ENCODE results near the gene TSPOAP1. TPM values are rescaled to one million over a fixed set of nuclear protein-coding genes. Genes with fewer than 3 reads are reported as not detected.
A peak's percentile ranks its signal among the peaks of the same experiment; 100 is the strongest.

Gene TSPOAP1
- polyA plus RNA-seq, 6 donors from 2014 or later: 0.03 to 0.58 (median 0.38) TPM; not detected in 2

- no peak for ATAC-seq (ENCODE audit: low read depth in 2 of 2)
- H3K27me3 Mint-ChIP-seq: peaks cover 5 to 16% (median 9%) of the 10 kb centered on the region in 3 donors
- H3K4me3 Mint-ChIP-seq: no peak overlapping the region
Observed at GRCh38 chr17:58272367-58273280, 56.0 kb downstream of the TSPOAP1 start.

DNA sequence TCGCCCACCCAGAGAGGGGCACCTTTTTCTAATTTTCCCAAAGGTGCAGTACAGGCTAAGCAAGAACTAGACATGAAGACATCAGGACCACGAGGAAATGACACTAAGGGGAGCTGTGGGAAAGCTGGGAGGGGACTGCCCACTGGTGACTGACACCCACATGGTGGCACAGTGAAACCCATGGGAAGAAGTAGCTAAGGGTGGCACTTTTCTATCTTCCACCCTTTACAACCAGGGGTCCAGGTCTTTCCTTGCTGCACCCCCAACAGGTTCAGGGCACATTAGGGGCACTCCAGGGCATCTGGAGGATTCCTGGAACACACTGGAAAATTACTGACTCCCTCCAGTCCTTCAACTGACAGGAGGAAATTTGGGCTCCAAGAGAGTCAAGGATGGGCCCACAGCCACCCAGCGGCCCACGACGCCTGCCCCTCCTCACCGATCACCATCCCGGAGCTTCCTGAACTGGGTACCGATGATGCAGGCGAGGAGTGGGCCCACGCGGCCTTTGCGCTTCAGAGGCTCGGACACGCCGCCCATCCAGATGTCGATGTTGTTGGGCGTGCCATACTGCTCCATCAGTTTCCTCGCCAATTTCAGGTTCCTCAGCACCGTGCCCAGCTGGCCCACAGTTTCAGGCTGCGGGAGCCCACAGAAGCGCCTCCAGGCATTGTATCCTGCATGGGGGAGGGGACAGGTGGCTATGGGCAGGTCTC lies 57.2 kb downstream of the TSPOAP1 start:
- H3K27me3 Mint-ChIP-seq: peaks cover 11 to 13% (median 12%) of the 10 kb centered on the region in 3 donors

More at GRCh38 chr17:58272367-58273280, 56.0 kb downstream of the TSPOAP1 start:
- Mint-ChIP-seq H3K4me1 (peaks cover 0 to under 1% (median 0%) of the 10 kb centered on the region in 3 donors), H3K9me3 (peaks cover 0 to 1% (median 0%) of the 10 kb centered on the region in 7 donors), H3K27ac (no peak overlapping the region), H3K36me3 (no peaks in the 10 kb centered on the region)
- no peak for DNase-seq

GRCh38 chr17:58270476-58271215 lies 57.9 kb downstream of the TSPOAP1 start:
- H3K27me3 Mint-ChIP-seq: peaks cover 11 to 18% (median 17%) of the 10 kb centered on the region in 3 donors
- H3K4me3 Mint-ChIP-seq: no peak overlapping the region
- no peaks in the 10 kb centered on the region for H3K4me1 Mint-ChIP-seq
- no peak overlapping the region for H3K27ac Mint-ChIP-seq
- ATAC-seq (ENCODE audit: low read depth in 2 of 2) (no peak), DNase-seq (no peak)
- peaks cover 0 to 1% (median 0%) of the 10 kb centered on the region in 7 donors for H3K9me3 Mint-ChIP-seq
- peaks cover 0 to 6% of the 10 kb centered on the region in 2 donors for H3K36me3 Mint-ChIP-seq

More for the DNA sequence above, 57.2 kb downstream of the TSPOAP1 start:
- no peak for DNase-seq
- no peak overlapping the region for H3K27ac Mint-ChIP-seq
- no peaks in the 10 kb centered on the region for H3K4me1 Mint-ChIP-seq
- ATAC-seq (ENCODE audit: low read depth in 2 of 2): no peak
- H3K9me3 Mint-ChIP-seq: peaks cover 0 to 1% (median 0%) of the 10 kb centered on the region in 7 donors
- H3K4me3 Mint-ChIP-seq: no peak overlapping the region
- H3K36me3 Mint-ChIP-seq: no peaks in the 10 kb centered on the region

- no peak for DNase-seq
- peak overlapping the region in 1 of 6 donors; percentile 16 for H3K27ac Mint-ChIP-seq
- H3K36me3 Mint-ChIP-seq: peaks cover 0 to 7% of the 10 kb centered on the region in 2 donors
- peaks cover 0 to 1% (median 0%) of the 10 kb centered on the region in 7 donors for H3K9me3 Mint-ChIP-seq
- H3K4me1 Mint-ChIP-seq: no peaks in the 10 kb centered on the region
- peaks cover 18 to 28% (median 23%) of the 10 kb centered on the region in 3 donors for H3K27me3 Mint-ChIP-seq
- H3K4me3 Mint-ChIP-seq: no peak overlapping the region
- ATAC-seq (ENCODE audit: low read depth in 2 of 2): no peak
Observed at GRCh38 chr17:58269557-58270291, 58.9 kb downstream of the TSPOAP1 start.

- Mint-ChIP-seq H3K9me3 (peaks cover 0 to 1% (median 0%) of the 10 kb centered on the region in 7 donors), H3K27me3 (peaks cover 25 to 34% (median 30%) of the 10 kb centered on the region in 3 donors), H3K4me3 (no peak overlapping the region), H3K4me1 (no peaks in the 10 kb centered on the region), H3K27ac (no peak overlapping the region), H3K36me3 (peaks cover 0 to 7% of the 10 kb centered on the region in 2 donors)
- no peak for ATAC-seq (ENCODE audit: low read depth in 2 of 2)
- no peak for DNase-seq
Observed at GRCh38 chr17:58268774-58269556, 59.6 kb downstream of the TSPOAP1 start.

GRCh38 chr17:58268326-58268725 lies 60.3 kb downstream of the TSPOAP1 start:
- Mint-ChIP-seq H3K4me1 (no peaks in the 10 kb centered on the region), H3K36me3 (peaks cover 0 to 7% of the 10 kb centered on the region in 2 donors), H3K27me3 (peaks cover 30 to 40% (median 36%) of the 10 kb centered on the region in 3 donors), H3K9me3 (peaks cover 0 to 1% (median 0%) of the 10 kb centered on the region in 7 donors), H3K4me3 (no peak overlapping the region), H3K27ac (peak overlapping the region in 1 of 6 donors; percentile 60)
- ATAC-seq (ENCODE audit: low read depth in 2 of 2) (no peak), DNase-seq (no peak)

DNA sequence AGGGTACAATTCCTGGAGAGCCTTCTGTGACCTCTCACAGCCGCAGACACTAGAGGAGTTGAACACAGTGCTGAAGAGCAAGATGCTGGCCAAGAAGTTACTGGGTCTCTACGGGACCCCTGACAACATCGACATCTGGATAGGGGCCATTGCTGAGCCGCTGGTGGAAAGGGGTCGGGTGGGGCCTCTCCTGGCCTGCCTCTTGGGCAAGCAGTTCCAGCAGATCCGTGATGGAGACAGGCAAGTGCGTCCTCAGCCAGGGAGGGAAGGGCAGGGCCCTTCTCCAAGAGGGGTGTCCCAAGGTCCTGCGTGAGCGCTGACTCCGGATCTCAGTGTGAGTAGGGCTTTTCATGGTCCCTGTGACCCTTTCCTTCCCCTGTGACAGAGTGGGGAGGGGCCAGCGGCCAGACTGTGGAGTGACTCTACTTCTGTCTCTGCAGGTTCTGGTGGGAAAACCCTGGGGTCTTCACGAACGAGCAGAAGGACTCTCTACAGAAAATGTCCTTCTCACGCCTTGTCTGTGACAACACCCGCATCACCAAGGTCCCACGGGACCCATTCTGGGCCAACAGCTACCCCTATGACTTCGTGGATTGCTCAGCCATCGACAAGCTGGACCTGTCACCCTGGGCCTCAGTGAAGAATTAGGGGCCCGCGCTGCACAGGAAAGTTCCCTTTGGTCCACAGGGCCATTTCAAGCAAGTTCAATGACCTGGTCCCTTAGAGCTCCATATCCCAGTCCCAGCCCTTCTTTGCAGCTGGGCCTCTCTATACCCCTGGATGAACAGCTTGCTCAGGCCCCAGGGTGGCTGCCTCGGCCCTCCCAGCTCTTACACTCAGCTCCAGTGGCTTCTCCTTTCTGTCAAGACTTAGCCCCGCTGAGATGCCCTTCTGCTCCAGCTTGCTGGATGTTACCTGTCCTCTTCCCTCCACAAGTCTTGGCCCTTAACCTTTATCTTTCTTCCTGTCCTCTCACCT lies 61.0 kb downstream of the TSPOAP1 start:
- H3K9me3 Mint-ChIP-seq: no peaks in the 10 kb centered on the region
- no peak for ATAC-seq (ENCODE audit: low read depth in 2 of 2)
- H3K36me3 Mint-ChIP-seq: peaks cover 0 to 7% of the 10 kb centered on the region in 2 donors
- no peaks in the 10 kb centered on the region for H3K4me1 Mint-ChIP-seq
- peaks cover 35 to 46% (median 41%) of the 10 kb centered on the region in 3 donors for H3K27me3 Mint-ChIP-seq
- no peak overlapping the region for H3K4me3 Mint-ChIP-seq
- H3K27ac Mint-ChIP-seq: peak overlapping the region in 1 of 6 donors; percentile 60
- DNase-seq: no peak

- Mint-ChIP-seq H3K4me3 (no peak overlapping the region), H3K27me3 (peaks cover 45 to 61% (median 53%) of the 10 kb centered on the region in 3 donors), H3K36me3 (peaks cover 0 to 7% of the 10 kb centered on the region in 2 donors), H3K4me1 (no peaks in the 10 kb centered on the region), H3K9me3 (no peaks in the 10 kb centered on the region), H3K27ac (peak overlapping the region in 1 of 6 donors; percentile 18)
- DNase-seq (no peak), ATAC-seq (ENCODE audit: low read depth in 2 of 2) (no peak)
Observed at GRCh38 chr17:58265902-58266875, 62.4 kb downstream of the TSPOAP1 start.

DNA sequence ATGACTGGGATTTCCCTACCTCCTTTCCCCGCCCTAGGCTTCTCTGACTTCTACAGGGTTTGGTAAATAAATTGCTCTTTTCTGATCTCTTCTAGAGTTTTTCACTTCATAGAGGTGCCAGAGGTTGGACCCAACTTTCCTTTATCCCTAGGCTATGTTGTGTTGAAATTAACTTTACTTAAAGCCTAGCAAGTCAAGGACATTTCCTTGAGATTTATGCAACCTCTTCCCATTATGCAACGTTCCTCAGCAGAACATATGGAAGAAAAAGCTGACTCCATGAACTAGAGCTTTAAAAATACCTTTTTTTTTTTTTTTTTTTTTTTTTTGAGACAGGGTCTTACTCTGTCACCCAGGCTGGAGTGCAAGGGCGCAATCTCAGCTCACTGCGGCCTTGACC lies 63.3 kb downstream of the TSPOAP1 start:
- H3K4me1 Mint-ChIP-seq: no peaks in the 10 kb centered on the region
- H3K27me3 Mint-ChIP-seq: peaks cover 53 to 66% (median 58%) of the 10 kb centered on the region in 3 donors
- ATAC-seq (ENCODE audit: low read depth in 2 of 2) (no peak), DNase-seq (no peak)
- H3K4me3 Mint-ChIP-seq: no peak overlapping the region
- H3K9me3 Mint-ChIP-seq: no peaks in the 10 kb centered on the region
- peaks cover 0 to 7% of the 10 kb centered on the region in 2 donors for H3K36me3 Mint-ChIP-seq
- peak overlapping the region in 1 of 6 donors; percentile 25 for H3K27ac Mint-ChIP-seq

- no peak for DNase-seq
- peaks cover 57 to 66% (median 58%) of the 10 kb centered on the region in 3 donors for H3K27me3 Mint-ChIP-seq
- H3K4me1 Mint-ChIP-seq: no peaks in the 10 kb centered on the region
Observed at GRCh38 chr17:58264407-58265103, 64.0 kb downstream of the TSPOAP1 start.

More at GRCh38 chr17:58264407-58265103, 64.0 kb downstream of the TSPOAP1 start:
- no peak for ATAC-seq (ENCODE audit: low read depth in 2 of 2)
- Mint-ChIP-seq H3K4me3 (no peak overlapping the region), H3K36me3 (peaks cover 0 to 7% of the 10 kb centered on the region in 2 donors), H3K9me3 (no peaks in the 10 kb centered on the region), H3K27ac (no peak overlapping the region)

All from naive B cell (primary cell).